IPS-18c (cell line): Measurements from ENCODE around the gene SON.
"Not testable (repeated sequence)": the region's sequence is repeated elsewhere in the genome, so short reads cannot be mapped to it uniquely, and the experiment has no call there.

Experiments used
- H3K4me3 ChIP-seq: 2 replicates; pipeline ENCODE4 v1.7.0; 2013; ENCODE audit warnings: low read depth, mild to moderate bottlenecking, low read length, moderate library complexity; ENCODE audit not compliant: insufficient read depth
- H3K9me3 ChIP-seq: one replicate; pipeline ENCODE4 v1.6.1; 2013; ENCODE audit warnings: mild to moderate bottlenecking, low read length, moderate library complexity; ENCODE audit not compliant: control insufficient read depth, insufficient read depth

Gene SON

DNA sequence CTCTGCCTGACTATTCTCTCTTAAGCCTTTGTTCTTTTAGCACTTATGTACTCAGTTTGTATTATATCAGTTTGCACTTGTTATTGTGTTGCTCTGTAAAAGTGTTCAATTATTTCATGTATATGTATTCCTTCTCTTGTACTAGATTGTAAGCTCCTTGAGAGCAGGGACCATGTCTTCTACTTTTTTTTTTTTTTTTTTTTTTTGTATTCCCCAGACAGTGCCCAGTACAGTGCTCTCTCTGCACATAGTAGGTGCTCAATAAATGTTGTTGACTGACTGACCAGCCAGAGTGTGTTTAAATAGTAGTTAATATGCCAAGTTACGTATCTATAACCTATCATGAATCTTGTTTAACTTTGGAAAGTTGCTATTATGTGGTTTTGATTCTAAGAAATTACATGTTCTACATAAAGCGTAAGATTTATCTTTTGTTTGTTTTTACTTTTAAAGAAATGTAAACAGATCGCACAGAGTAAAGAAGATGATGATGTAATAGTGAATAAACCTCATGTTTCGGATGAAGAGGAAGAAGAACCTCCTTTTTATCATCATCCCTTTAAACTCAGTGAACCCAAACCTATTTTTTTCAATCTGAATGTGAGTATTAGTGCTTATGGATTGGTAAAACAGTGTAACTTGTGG, 16.1 kb downstream of the SON start:
- H3K4me3 ChIP-seq: no peak overlapping the region
- no peaks in the 10 kb centered on the region for H3K9me3 ChIP-seq

DNA sequence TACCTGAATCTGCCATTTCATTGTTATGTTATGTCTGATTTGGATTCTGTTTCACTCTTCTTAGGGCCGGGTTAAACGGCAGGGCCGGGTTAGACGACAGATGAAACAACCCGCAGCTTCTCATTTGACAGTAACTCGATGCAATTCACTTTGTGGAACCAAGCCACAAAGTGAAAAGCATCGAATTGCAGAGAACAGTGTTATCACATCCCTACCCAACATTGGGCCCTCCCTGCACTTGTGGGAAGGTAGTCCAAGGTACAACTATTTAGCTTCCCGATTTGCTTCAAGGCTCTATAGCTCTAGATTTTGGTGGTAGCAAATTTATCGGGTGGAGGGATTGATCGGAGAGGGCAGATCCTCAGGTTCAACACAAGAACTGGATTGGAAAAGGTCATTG, 17.0 kb downstream of the SON start:
- Histone ChIP-seq H3K4me3 (no peak overlapping the region), H3K9me3 (no peaks in the 10 kb centered on the region)

DNA sequence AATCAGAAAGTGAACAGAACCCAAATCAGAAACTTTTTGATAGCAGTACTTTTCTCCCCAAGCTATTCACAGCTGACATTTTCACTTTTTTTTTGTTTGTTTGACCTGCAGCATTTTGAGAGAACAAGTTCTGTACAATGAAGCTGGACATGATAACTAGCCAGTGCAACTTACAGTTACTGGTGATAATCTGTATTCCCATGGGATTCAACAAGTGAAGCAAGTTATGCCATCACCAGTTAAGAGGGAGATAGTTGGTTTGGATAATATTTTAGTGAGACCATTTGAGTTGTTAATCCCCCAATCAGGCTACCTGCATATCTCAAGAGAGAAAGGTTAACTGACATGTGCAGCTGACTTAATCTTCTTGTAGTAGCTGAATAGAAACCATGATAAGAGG, 18.1 kb downstream of the SON start:
- Histone ChIP-seq H3K4me3 (no peak overlapping the region), H3K9me3 (no peaks in the 10 kb centered on the region)

DNA sequence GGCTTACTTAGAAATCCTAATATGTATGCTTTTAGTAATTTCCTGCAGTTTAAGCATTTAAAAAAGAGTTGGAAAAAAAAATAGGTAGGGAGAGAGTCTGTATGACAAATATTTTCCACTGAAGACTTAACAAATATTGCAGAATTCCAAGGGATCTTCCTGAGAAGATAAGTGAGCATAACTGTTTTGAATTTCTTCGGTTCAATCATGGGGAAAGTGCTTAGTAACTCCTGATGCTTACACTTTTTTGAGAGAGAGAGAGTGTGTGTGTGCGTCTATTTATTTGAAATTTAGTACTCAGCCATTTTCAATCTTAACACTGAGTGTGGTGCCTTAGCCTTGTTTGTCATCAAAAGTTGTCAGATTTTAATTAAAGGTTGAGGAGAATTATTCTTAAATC, 18.5 kb downstream of the SON start:
- Histone ChIP-seq H3K4me3 (no peak overlapping the region), H3K9me3 (no peaks in the 10 kb centered on the region)

DNA sequence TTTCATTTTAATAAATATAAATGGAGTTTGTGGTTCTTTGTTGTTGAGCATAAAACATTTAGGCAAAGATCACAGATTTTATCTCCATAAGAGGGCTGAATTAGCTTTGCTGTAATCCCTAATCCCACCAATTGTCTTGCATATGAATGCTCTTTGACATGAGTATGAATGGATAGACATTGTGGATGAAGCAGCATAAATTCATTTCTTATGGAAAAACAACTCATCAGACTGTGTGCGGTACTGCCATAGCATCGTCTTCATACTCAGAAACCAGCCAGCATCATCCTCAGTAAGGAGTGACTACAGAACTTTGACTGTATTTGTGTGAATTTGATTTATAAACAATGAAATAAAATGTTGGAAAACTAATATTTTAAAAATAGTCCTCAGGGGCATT, 19.6 kb downstream of the SON start:
- H3K9me3 ChIP-seq: no peaks in the 10 kb centered on the region
- H3K4me3 ChIP-seq: no peak overlapping the region

DNA sequence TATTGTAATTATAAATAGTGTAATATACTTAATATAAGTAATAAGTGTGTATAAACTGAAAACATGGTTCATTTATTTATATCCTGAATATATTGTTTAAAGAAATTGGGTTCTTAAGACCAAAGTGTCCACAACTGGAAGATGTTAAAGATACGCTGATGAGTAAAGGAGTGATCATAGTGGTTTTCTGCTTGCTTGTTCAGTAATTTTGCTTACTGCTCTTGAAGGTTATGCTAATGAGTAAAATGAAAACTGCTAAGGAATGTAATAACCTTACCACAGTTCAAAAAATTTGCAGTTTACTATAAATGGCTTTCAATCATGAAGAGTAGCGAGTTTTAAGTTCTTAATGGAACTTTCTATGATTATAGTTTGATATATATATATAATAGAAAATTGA, 23.7 kb downstream of the SON start:
- no peak overlapping the region for H3K4me3 ChIP-seq
- no peaks in the 10 kb centered on the region for H3K9me3 ChIP-seq

DNA sequence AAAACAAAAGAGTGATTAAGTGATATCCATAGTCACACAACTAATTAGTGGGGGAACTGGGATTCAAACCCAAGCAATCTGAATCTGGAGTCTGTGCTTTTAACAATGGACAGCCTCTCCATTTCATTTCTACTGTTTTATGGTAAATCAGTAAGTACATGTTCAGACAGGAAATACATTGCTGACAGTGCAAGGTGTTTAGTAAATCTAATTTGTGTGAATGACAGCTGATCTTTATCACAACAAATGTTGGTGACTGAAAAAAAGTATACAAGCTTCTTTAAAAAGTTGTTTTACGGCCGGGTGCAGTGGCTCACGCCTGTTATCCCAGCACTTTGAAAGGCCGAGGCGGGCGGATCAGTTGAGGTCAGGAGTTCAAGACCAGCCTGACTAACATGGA, 25.1 kb downstream of the SON start:
- no peaks in the 10 kb centered on the region for H3K9me3 ChIP-seq
- H3K4me3 ChIP-seq: no peak overlapping the region

DNA sequence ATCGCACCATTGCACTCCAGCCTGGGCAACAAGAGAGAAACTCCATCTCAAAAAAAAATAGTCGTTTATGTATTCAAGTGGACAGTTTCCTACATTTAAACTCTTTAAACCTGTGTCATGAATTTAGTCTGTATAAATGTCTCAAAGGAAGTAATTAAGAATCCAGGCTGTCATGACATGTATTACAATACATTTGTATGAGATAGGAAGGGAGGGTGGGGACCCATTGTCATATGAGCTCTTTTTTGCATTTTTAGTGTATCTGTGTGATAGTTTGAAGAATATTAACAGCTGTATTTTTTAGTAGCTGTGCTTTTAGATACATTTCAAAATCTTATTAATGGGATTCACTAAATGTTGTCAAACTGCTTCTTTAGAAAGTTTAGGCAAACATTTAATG, 25.6 kb downstream of the SON start:
- no peak overlapping the region for H3K4me3 ChIP-seq
- H3K9me3 ChIP-seq: no peaks in the 10 kb centered on the region

DNA sequence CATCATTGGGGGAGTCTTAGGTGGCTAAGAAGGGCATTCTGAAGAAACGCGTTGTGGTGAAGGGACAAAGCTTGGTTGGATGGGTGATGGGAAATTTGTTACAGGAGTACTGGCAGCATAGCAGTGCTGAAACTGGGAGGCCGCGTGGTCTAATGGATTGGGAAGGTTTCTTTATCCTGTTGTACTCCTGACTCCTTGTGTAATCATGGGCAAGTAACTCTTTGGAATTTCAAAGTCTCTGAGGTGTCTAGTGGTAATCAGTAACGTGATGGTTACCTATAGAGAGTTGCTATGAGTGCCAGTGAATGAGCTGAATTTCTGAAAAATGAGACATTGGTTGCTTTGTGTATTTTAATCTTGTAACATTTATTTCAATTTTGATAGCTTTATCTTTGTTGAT, 27.2 kb downstream of the SON start:
- Histone ChIP-seq H3K9me3 (no peaks in the 10 kb centered on the region), H3K4me3 (no peak overlapping the region)

DNA sequence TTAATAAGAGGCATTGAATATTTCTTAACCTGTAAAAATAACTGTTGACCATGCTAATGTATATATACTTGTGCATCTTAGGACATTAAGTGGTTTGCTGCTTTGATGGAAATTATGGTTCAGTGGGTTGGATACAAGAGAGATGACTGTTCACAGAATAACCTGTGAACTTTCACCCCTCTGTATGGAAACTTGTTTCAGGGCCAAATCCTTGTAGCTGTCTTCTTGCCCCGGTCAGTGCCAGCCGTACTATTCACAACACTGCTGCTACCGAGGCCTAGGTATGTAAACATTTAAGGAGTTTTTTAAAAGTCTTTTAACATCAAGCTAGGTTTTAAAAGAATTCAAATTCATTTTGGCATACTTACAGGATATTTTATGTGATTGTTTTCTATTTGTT, 29.5 kb downstream of the SON start:
- no peak overlapping the region for H3K4me3 ChIP-seq
- no peaks in the 10 kb centered on the region for H3K9me3 ChIP-seq

DNA sequence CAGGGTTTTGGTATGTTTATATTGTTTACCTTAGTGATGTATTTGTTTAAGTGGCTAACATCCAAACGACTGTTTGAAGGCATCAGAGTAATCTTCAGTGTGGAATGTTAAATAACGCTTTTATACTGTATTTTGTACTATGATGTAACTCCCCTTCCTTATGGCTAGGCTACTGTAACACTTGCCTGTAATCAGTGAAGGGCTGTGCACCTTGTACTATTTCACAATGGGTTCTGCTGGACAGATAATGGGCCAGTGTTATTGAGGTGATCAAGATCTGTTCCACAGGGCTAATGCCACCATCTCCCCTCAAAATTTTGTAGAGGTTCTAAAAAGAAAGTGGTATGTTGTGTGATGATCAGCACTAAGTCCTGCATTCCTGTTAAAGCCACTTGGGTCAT, 33.9 kb downstream of the SON start:
- H3K4me3 ChIP-seq, H3K9me3 ChIP-seq: not testable (repeated sequence)

DNA sequence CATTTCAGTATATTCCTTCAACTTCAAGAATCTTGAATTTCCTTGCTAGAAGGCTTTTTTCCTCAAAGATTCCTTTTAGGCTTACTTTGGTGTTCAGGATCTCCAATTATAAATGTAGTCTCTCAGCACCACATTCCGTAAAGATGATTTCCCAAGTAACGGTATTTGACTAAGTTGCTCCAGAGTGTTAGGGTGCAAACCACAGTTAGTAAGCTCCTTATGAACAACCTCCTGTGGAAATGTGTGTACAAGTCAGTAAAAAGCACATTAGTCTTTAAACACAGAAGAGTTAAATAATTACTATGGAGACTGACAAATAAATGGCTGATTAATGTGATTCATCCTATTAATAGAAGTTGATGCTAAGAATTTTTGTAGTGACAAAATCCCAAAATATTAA, 35.4 kb downstream of the SON start:
- H3K4me3 ChIP-seq: no peak overlapping the region
- no peaks in the 10 kb centered on the region for H3K9me3 ChIP-seq

DNA sequence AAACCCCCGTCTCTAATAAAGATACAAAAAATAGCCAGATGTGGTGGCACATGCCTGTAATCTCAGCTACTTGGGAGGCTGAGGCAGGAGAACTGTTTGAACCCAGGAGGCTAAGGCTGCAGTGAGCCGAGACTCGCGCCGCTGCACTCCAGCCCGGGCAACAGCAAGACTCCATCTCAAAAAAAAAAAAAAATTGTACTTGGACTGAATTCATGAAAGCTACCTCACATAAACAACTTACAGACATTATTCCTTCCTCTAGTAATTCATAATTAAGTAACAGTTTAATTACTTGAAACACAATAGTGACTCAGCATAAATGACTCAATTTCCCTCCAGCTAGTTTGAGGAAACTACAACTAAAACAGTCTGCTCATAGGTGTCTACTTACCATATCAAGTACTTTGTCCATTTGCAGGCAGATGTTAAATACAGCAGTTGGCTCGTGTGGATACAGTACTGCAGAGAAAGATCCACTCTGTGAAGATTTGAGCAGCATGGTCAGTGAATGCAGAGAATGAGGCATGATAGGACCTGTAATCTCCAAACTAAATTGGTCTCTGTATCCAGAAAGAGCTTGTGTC, 36.2 kb downstream of the SON start:
- H3K4me3 ChIP-seq: no peak overlapping the region
- no peaks in the 10 kb centered on the region for H3K9me3 ChIP-seq

DNA sequence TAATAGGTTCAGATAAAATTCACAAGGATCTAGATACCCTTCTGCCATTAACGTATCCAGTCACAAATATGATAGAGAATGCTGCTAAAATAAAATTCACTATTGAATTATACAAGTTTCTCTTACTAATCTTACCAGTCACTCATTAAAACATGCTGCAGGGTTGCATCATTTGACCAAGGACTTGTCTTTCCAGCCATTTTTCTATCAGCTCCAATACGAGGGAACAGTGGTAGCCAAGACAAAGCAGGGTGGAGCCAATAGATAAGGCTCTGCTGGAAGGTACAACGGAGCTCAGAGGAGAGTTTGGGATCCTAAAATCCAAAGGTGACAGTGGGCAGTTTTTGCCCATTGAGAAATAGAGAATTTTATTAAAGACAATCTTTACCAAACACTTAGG, 41.6 kb downstream of the SON start:
- no peak overlapping the region for H3K4me3 ChIP-seq
- no peaks in the 10 kb centered on the region for H3K9me3 ChIP-seq

DNA sequence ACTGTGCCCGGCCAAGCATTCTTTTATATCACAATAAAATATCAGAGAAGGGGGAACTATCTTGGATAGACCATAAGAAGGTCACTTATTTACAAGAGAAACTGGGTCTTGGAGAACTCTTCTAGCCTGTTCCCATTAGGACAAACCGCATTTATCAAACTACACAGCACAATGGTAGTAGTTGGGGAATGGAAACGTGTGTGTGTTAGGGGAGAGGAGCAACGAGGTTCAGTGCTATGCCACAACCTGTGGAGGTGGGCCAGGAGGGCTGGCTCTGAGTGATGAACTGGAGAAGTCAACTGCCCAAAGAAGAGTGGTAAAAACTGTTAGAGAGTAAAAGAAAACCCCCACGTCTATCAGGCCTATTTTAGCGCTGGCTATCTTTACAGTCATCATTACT, 44.1 kb downstream of the SON start:
- Histone ChIP-seq H3K4me3 (no peak overlapping the region), H3K9me3 (no peaks in the 10 kb centered on the region)

DNA sequence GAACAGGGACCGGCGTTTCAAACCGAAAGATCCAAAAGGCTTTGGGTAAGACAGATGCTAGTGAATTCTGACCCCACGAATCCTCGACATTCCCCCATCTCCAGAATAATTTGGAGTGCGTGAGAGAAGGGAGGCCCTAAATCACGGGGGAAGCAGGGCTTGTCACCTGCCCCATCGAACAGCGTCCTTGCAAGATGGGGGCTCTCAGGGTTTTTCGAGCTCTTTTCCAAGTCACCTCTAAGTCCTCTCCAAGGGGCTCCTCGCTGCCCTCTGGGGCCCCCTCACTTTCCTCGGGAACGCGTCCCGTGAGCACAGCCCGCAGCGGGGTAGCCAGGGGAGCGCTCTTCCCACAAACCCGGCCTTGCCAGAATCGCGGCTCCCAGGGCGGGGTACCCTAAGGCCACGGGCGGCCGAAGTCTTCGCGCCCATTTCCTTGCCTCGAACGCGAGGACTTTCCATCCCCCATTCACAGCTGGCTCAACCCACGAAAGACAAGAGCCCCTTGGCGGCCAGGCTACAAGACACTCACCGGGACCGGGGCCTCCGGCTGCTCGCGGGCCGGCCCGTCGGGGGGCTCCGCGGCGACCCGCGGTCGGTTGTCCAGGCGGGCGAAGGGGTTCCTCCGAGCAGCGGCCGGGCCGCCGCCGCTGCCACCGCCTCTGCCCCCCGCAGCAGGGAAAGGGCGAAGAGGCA, 45.1 kb downstream of the SON start:
- Histone ChIP-seq H3K9me3 (no peaks in the 10 kb centered on the region), H3K4me3 (peak overlapping the region; percentile 86)

DNA sequence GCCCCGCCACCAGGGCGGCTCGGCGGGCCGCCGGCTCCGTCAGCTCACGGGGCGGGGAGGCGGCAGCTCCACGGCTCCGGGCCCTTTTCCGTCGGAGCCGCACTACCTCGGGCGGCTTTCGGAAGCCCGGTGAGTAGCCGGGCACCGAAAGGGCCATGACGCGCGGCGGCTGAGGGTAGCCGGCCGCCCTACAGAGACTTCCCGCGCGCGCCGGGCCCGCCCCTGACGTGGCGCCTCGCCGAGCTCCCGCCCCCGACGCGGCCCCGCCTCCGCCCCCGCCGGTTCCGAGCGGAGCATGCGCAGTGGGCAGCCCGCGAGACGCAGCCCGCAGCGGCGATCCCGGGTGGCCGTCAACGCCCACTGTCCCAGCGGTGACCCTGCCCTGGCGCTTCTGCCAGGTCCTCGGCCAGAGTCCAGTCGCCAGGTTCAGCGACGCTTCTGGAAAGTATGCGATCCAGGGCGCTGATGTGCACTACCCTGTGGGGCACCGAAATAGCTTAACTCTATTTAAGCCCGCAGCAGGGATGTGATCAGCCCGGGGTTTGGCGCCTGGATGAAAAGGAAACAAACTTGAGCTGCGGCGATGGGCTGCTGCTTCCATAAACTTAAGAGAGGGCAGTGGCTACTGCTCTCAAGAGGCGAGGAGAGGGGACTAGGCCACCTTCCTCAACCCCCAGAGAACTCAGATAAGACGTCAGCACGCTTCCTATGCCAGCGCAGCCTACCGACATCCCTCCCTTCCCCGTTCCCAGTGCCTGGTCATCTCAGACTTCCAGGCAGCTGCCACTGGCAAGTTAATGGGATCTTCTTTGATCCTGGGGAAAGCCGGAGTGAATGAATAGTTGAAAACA, 45.9 kb downstream of the SON start, which contains the start of gene DONSON:
Gene DONSON, minus strand, starts transcription at position 200 of the 851 bp plus-strand sequence. Its CDS starts 43 bp downstream, at position 157.
- H3K9me3 ChIP-seq: no peaks in the 10 kb centered on the region
- H3K4me3 ChIP-seq: peak within 1 kb of the TSS; percentile 86

DNA sequence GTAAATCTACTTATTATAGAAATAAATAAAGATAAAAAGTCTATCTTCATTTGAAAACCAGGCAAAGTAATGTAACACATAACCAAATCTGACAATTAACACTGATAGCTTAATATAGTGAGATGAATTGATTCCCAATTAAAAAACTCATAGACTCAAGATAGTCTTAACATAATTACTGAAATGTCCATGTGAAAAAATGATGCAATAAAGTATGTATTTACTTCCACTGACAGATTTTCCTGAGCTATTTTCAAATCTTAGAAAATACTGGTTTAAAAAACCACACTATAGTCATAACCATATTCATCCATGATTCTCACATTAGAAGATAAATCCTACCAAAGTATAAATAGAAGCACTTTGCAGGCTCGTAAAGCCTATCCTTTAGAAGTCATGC, 55.2 kb downstream of the SON start:
- Histone ChIP-seq H3K4me3 (no peak overlapping the region), H3K9me3 (no peaks in the 10 kb centered on the region)
